ENCODE data around the gene CADM2.
"Not testable (repeated sequence)": the region's sequence is repeated elsewhere in the genome, so short reads cannot be mapped to it uniquely, and the experiment has no call there.

Gene CADM2

GRCh38 chr3:85481411-85482212 is 522.8 kb downstream of the CADM2 start:
- DNase-seq (ENCODE audit: low spot score), result no peak

GRCh38 chr3:85482213-85482490 is 523.4 kb downstream of the CADM2 start:
- DNase-seq (ENCODE audit: low spot score), result no peak

- DNase-seq (ENCODE audit: low spot score), result no peak
Measured at GRCh38 chr3:85483986-85484385, 525.2 kb downstream of the CADM2 start.

GRCh38 chr3:85487375-85487774 is 528.6 kb downstream of the CADM2 start:
- no peak for DNase-seq (ENCODE audit: low spot score)

GRCh38 chr3:85495602-85496001 is 536.8 kb downstream of the CADM2 start:
- DNase-seq (ENCODE audit: low spot score), result no peak

GRCh38 chr3:85498177-85498576 is 539.4 kb downstream of the CADM2 start:
- no peak for DNase-seq (ENCODE audit: low spot score)

- no peak for DNase-seq (ENCODE audit: low spot score)
Measured at GRCh38 chr3:85502148-85502875, 543.5 kb downstream of the CADM2 start.

GRCh38 chr3:85504129-85504784 is 545.5 kb downstream of the CADM2 start:
- not testable (repeated sequence) for DNase-seq (ENCODE audit: low spot score)

GRCh38 chr3:85504785-85505511 is 546.2 kb downstream of the CADM2 start:
- not testable (repeated sequence) for DNase-seq (ENCODE audit: low spot score)

GRCh38 chr3:85507052-85507451 is 548.3 kb downstream of the CADM2 start:
- DNase-seq (ENCODE audit: low spot score), result not testable (repeated sequence)

- no peak for DNase-seq (ENCODE audit: low spot score)
Measured at GRCh38 chr3:85508659-85509058, 549.9 kb downstream of the CADM2 start.

GRCh38 chr3:85516146-85516545 is 557.4 kb downstream of the CADM2 start:
- no peak for DNase-seq (ENCODE audit: low spot score)

- DNase-seq (ENCODE audit: low spot score), result no peak
Measured at GRCh38 chr3:85524104-85524503, 565.3 kb downstream of the CADM2 start.

- DNase-seq (ENCODE audit: low spot score), result no peak
Measured at GRCh38 chr3:85525264-85525663, 566.5 kb downstream of the CADM2 start.

- peak; percentile 96 for DNase-seq (ENCODE audit: low spot score)
Measured at GRCh38 chr3:85533586-85533985, 574.8 kb downstream of the CADM2 start.

- DNase-seq (ENCODE audit: low spot score), result peak; percentile 95
Measured at GRCh38 chr3:85535517-85535916, 576.7 kb downstream of the CADM2 start.

GRCh38 chr3:85539232-85539631 is 580.4 kb downstream of the CADM2 start:
- no peak for DNase-seq (ENCODE audit: low spot score)

GRCh38 chr3:85554153-85554552 is 595.4 kb downstream of the CADM2 start:
- DNase-seq (ENCODE audit: low spot score), result no peak

- DNase-seq (ENCODE audit: low spot score), result peak; percentile 71
Measured at GRCh38 chr3:85560088-85560785, 601.4 kb downstream of the CADM2 start.

- peak; percentile 30 for DNase-seq (ENCODE audit: low spot score)
Measured at GRCh38 chr3:85567071-85567676, 608.4 kb downstream of the CADM2 start.

- DNase-seq (ENCODE audit: low spot score), result no peak
Measured at GRCh38 chr3:85570819-85571218, 612.0 kb downstream of the CADM2 start.
